Measurements from ENCODE around the gene AP1S3. TPM values are rescaled to one million over a fixed set of nuclear protein-coding genes. Genes with fewer than 3 reads are reported as not detected.
"Not testable (repeated sequence)": the region's sequence is repeated elsewhere in the genome, so short reads cannot be mapped to it uniquely, and the experiment has no call there.

AP1S3 gene
- total and polyA plus RNA-seq, 11 donors, result 0.08 to 3.4 (median 0.51) TPM; not detected in 1

GRCh38 chr2:223788826-223789225, 48.6 kb downstream of the AP1S3 start:
- Histone ChIP-seq H3K9me3 (peaks cover 0 to 22% (median 6%) of the 10 kb centered on the region in 12 donors), H3K4me3 (no peak overlapping the region), H3K27ac (no peak overlapping the region), H3K27me3 (no peaks in the 10 kb centered on the region), H3K36me3 (no peaks in the 10 kb centered on the region), H3K4me1 (no peaks in the 10 kb centered on the region)
- DNase-seq (no peak), ATAC-seq (no peak)
- intact Hi-C loops (cut with DNase I), result no loop called here
- TF ChIP-seq CTCF (IDR thresholded peaks at IDR 0.05) (no peak), POLR2A (IDR thresholded peaks at IDR 0.05) (no peak)

- H3K27me3 ChIP-seq; H3K27ac ChIP-seq; H3K4me1 ChIP-seq; ATAC-seq; intact Hi-C loops (cut with DNase I); DNase-seq; H3K4me3 ChIP-seq; H3K36me3 ChIP-seq: not testable (repeated sequence)
- 94 to 100% (median 97%) methylated on average over 10 of the region's 10 CpGs for WGBS, 4 donors
- peaks cover 0 to 20% (median 6%) of the 10 kb centered on the region in 12 donors for H3K9me3 ChIP-seq
Measured at GRCh38 chr2:223788106-223788505, 49.3 kb downstream of the AP1S3 start.

- no peak for ATAC-seq
- Histone ChIP-seq H3K27me3 (no peaks in the 10 kb centered on the region), H3K9me3 (peaks cover 0 to 12% (median 3%) of the 10 kb centered on the region in 12 donors), H3K4me3 (no peak overlapping the region), H3K4me1 (no peaks in the 10 kb centered on the region), H3K36me3 (no peaks in the 10 kb centered on the region), H3K27ac (no peak overlapping the region)
- intact Hi-C loops (cut with DNase I), result no loop called here
- TF ChIP-seq POLR2A (IDR thresholded peaks at IDR 0.05), result no peak
- TF ChIP-seq CTCF (IDR thresholded peaks at IDR 0.05), result no peak
- no peak for DNase-seq
- WGBS, 4 donors, result 90 to 97% (median 95%) methylated on average over 2 of the region's 2 CpGs
Measured at GRCh38 chr2:223787358-223787757, 50.0 kb downstream of the AP1S3 start.

- WGBS, 4 donors, result 92 to 97% (median 93%) methylated on average over 4 of the region's 4 CpGs
- TF ChIP-seq POLR2A (IDR thresholded peaks at IDR 0.05), result no peak
- TF ChIP-seq CTCF (IDR thresholded peaks at IDR 0.05), result no peak
- Histone ChIP-seq H3K4me3 (no peak overlapping the region), H3K27me3 (no peaks in the 10 kb centered on the region), H3K27ac (no peak overlapping the region), H3K4me1 (no peaks in the 10 kb centered on the region), H3K36me3 (no peaks in the 10 kb centered on the region), H3K9me3 (peaks cover 0 to 8% (median 0%) of the 10 kb centered on the region in 12 donors)
- no peak for ATAC-seq
- DNase-seq, result no peak
- intact Hi-C loops (cut with DNase I), result no loop called here
Measured at GRCh38 chr2:223786943-223787342, 50.4 kb downstream of the AP1S3 start.

GRCh38 chr2:223786236-223786635, 51.1 kb downstream of the AP1S3 start:
- TF ChIP-seq POLR2A (IDR thresholded peaks at IDR 0.05) (no peak), CTCF (IDR thresholded peaks at IDR 0.05) (no peak)
- Histone ChIP-seq H3K27ac (no peak overlapping the region), H3K36me3 (no peaks in the 10 kb centered on the region), H3K4me3 (no peak overlapping the region), H3K27me3 (no peaks in the 10 kb centered on the region), H3K4me1 (no peaks in the 10 kb centered on the region), H3K9me3 (peaks cover 0 to 1% (median 0%) of the 10 kb centered on the region in 12 donors)
- 91 to 95% (median 94%) methylated on average over 5 of the region's 5 CpGs for WGBS, 4 donors
- no peak for ATAC-seq
- DNase-seq, result no peak
- intact Hi-C loops (cut with DNase I), result no loop called here

All from heart left ventricle (tissue), 16 donors.